HFF-Myc (cell line): Measurements from ENCODE around the gene PDS5B.
"Not testable (repeated sequence)": the region's sequence is repeated elsewhere in the genome, so short reads cannot be mapped to it uniquely, and the experiment has no call there.

ENCODE experiments used
- DNase-seq: peaks from one replicate; pipeline ENCODE4 v3.0.0-alpha.2; 2011; ENCODE audit warnings: low read depth; ENCODE audit errors: extremely low read depth
- H3K4me3 ChIP-seq: replicated peaks from 2 replicates; pipeline ENCODE4 v1.5.1; 2011; ENCODE audit warnings: low read depth, mild to moderate bottlenecking, control low read depth, low read length
- TF ChIP-seq, protein P1 (sequence below): IDR thresholded peaks from 2 replicates; pipeline ENCODE4 v1.5.1; 2012; ENCODE audit warnings: mild to moderate bottlenecking, low read depth, low read length, control low read depth; ENCODE audit errors: missing control alignments

The PDS5B gene

DNA sequence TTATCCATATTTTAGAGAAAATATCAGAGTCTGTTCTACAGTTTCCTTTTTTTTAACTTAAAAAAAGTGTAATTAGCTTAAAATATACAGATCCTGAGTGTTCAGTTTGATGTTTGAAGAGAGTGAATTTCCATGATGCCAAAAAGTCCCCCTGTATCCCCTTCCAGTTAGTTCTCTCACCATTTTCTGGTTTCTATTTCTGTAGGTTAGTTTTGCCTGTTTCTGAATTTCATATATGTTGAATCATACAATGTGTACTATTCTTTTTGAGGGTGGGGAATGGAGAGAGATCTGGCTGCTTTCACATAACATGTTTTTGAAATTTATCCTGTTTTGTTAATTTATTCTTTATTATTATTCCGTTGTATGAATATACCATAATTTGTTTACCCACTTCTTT lies 95.9 kb downstream of the PDS5B start:
- H3K4me3 ChIP-seq: no peak overlapping the region
- DNase-seq: no peak
- TF ChIP-seq, protein P1, sequence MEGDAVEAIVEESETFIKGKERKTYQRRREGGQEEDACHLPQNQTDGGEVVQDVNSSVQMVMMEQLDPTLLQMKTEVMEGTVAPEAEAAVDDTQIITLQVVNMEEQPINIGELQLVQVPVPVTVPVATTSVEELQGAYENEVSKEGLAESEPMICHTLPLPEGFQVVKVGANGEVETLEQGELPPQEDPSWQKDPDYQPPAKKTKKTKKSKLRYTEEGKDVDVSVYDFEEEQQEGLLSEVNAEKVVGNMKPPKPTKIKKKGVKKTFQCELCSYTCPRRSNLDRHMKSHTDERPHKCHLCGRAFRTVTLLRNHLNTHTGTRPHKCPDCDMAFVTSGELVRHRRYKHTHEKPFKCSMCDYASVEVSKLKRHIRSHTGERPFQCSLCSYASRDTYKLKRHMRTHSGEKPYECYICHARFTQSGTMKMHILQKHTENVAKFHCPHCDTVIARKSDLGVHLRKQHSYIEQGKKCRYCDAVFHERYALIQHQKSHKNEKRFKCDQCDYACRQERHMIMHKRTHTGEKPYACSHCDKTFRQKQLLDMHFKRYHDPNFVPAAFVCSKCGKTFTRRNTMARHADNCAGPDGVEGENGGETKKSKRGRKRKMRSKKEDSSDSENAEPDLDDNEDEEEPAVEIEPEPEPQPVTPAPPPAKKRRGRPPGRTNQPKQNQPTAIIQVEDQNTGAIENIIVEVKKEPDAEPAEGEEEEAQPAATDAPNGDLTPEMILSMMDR: no peak

DNA sequence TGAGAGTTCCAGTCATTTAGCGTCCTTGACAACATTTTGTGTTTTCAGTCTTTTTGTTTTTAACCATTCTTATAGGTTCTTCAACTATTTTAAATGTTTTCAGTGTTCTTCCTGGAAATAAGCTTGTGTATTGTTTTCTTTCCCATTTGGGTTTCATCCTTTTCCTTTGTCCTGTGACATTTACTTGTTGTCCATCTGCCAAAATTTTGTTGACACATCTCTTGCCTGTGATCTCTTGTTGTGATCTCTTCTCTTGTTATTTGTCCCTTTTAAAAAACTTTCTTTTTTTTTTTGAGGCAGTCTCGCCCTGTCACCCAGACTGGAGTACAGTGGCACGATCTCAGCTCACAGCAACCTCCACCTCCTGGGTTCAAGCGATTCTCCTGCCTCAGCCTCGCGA lies 96.5 kb downstream of the PDS5B start:
- DNase-seq: no peak
- no peak overlapping the region for H3K4me3 ChIP-seq
- TF ChIP-seq, protein P1: no peak

DNA sequence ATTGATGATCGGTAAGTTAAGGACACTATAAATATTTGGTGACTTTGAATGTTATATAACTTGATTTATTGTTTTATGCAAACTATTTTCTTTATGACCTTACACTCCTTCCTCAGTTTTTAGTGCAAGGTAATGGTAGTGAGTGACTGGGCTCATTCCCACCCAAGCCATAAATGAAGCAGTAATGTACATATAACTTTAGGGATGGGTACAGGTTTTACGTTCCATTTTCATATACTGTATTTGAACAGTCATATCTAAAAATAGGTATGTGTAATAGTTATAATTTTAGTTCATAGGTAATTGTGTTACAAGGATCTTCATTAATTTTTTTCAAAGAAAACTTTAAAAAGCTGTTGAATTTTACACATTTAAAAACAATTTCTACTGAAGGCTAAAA lies 101.0 kb downstream of the PDS5B start:
- H3K4me3 ChIP-seq: no peak overlapping the region
- no peak for DNase-seq
- TF ChIP-seq, protein P1: no peak

DNA sequence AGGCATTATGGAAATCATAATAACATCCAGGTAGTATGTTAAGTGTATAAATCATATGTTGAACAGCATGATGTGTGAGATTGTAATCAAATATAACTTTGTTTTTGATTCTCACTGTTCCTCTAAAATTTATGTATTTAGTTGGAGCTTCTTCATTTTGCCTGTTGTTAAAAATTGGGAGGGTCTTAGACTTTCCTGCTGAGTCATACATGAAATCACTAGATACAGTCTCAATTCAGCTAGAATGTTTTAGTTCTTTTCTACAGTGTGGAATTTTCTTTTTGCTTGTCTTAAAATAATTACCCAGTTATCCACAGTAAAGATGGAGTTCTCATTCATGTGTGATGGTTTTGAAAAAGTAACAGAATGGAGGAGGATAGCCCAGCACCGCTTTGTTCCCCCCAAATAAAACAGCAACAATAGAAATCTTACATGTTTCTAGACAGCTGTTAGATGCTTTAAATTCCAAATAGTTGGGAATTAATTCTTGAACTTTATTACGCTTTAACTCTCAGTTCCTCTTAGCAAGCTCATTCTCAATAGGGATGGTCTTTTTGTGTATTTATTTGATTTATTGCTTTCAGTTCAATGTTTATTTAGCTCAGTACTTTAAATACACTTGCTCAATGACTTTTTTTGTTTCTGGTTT lies 109.5 kb downstream of the PDS5B start:
- H3K4me3 ChIP-seq: no peak overlapping the region
- no peak for DNase-seq
- TF ChIP-seq, protein P1: no peak

DNA sequence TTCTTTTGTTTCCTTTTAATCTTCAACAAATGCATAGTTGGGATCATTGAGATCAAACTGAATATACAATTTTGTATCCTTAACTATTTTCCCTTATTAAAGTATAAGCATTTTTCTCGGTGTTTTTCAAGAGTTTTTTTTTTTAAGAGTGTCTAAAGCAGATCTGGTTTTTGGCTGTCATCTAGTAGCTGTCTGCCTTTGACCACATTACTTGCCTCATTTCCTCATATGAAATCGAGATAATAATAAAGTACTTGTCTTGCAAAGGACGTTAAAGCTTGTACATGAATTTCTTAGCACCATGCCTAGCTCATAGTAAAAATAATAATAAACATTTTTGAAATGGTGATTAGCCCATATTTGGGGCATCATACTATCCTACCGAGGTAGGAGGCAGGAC lies 121.2 kb downstream of the PDS5B start:
- TF ChIP-seq, protein P1: no peak
- H3K4me3 ChIP-seq: no peak overlapping the region
- DNase-seq: no peak

DNA sequence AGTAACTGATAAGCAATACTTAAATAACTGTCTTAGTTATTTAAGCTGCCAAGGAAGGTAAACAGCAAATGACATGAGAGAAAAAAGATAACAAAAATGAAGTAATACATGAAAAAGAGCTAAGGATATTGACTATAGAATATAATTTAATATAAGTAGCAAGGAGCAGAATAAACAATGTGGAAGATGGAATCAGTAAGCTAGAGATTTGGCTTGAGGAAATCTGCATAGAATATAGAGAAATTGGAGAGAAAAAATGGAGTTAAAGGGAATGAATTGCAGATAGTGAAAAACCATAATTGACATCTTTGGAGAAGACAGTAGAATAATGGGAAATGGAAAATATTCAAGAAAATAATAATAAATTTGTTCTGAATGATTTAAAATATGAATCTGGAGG lies 127.1 kb downstream of the PDS5B start:
- TF ChIP-seq, protein P1: no peak
- no peak overlapping the region for H3K4me3 ChIP-seq
- DNase-seq: no peak

DNA sequence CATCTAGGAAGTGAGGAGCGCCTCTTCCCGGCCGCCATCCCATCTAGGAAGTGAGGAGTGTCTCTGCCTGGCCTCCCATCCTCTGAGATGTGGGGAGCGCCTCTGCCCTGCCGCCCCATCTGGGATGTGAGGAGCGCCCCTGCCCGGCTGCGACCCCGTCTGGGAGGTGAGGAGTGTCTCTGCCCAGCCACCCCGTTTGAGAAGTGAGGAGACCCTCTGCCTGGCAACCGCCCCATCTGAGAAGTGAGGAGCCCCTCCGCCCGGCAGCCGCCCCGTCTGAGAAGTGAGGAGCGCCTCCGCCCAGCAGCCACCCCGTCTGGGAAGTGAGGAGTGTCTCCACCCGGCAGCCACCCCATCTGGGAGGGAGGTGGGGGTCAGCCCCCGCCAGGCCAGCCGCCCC lies 129.9 kb downstream of the PDS5B start:
- not testable (repeated sequence) for H3K4me3 ChIP-seq, DNase-seq
